Measurements from ENCODE around the gene PES1.

Gene PES1

GRCh38 chr22:30614879-30615278 is 23.2 kb upstream of the PES1 start:
- no peak for DNase-seq (ENCODE audit: low spot score)
- TF ChIP-seq CTCF (IDR thresholded peaks at IDR 0.05; ENCODE audit: extremely low read depth, missing control alignments): no peak

DNA sequence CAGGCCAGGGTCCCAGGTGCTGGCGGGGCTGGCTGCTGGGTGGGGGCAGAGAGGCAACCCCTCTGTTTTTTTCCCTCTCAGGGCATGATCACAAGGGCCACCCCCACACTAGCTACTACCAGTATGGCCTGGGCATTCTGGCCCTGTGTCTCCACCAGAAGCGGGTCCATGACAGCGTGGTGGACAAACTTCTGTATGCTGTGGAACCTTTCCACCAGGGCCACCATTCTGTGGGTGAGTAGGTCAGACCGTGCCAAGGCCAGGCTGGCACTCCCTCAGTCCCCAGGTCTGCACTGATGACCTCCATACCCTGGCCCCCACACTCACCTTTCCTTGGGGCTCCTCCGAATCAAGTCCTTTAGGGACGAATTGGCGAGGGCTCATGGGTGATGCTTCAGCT is 22.6 kb upstream of the PES1 start:
- DNase-seq (ENCODE audit: low spot score): no peak
- TF ChIP-seq CTCF (IDR thresholded peaks at IDR 0.05; ENCODE audit: extremely low read depth, missing control alignments): no peak

DNA sequence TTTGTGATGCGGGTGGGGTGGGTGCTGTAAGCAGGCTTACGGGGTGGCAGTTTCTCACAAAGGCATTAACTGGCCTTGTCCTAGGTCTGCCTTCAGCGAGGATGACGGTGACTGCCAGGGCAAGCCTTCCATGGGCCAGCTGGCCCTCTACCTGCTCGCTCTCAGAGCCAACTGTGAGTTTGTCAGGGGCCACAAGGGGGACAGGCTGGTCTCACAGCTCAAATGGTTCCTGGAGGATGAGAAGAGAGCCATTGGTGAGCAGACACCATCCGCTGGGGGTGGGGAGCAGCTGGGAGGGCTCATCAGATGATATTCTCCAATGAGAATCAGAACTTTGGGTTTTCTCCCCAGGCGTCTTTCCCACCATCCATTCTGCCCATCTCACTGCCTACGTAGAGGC is 21.1 kb upstream of the PES1 start:
- no peak for TF ChIP-seq CTCF (IDR thresholded peaks at IDR 0.05; ENCODE audit: extremely low read depth, missing control alignments)
- DNase-seq (ENCODE audit: low spot score): no peak

GRCh38 chr22:30611197-30611596 is 19.5 kb upstream of the PES1 start:
- DNase-seq (ENCODE audit: low spot score): no peak
- no peak for TF ChIP-seq CTCF (IDR thresholded peaks at IDR 0.05; ENCODE audit: extremely low read depth, missing control alignments)

DNA sequence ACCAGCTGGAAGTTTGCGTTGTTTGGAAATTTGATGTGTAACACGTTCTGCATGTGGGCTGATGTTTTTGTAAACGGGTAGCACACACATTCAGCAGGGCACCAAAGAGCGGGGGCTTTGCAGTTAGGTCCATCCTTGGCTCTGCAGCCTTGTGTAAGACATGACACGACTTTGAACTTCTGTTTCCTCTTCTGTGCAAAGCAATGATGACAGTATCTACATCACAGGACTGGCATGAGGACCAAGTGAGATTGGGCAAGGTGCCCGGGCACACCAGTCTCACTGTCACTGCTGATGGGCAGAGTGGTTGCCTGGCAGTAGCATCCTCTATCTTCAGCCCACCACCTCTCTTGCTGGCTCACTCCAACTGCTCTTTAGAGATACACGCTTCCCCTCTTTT is 18.6 kb upstream of the PES1 start:
- DNase-seq (ENCODE audit: low spot score): no peak
- no peak for TF ChIP-seq CTCF (IDR thresholded peaks at IDR 0.05; ENCODE audit: extremely low read depth, missing control alignments)

- no peak for TF ChIP-seq CTCF (IDR thresholded peaks at IDR 0.05; ENCODE audit: extremely low read depth, missing control alignments)
- peak; percentile 61 for DNase-seq (ENCODE audit: low spot score)
Measured at GRCh38 chr22:30609260-30610185, 17.8 kb upstream of the PES1 start.

- no peak for TF ChIP-seq CTCF (IDR thresholded peaks at IDR 0.05; ENCODE audit: extremely low read depth, missing control alignments)
- DNase-seq (ENCODE audit: low spot score): no peak
Measured at GRCh38 chr22:30607939-30608338, 16.2 kb upstream of the PES1 start.

Data from GM20000 (cell line).